NCI-H2227 (cell line): ENCODE results near the gene SV2C.
"Not testable (repeated sequence)": the region's sequence is repeated elsewhere in the genome, so short reads cannot be mapped to it uniquely, and the experiment has no call there.

Experiments used
- DNase-seq: peaks from one replicate; lab custom pipeline; 2025; ENCODE audit not compliant: unreplicated experiment; lab: John Stamatoyannopoulos, UW

Gene SV2C

DNA sequence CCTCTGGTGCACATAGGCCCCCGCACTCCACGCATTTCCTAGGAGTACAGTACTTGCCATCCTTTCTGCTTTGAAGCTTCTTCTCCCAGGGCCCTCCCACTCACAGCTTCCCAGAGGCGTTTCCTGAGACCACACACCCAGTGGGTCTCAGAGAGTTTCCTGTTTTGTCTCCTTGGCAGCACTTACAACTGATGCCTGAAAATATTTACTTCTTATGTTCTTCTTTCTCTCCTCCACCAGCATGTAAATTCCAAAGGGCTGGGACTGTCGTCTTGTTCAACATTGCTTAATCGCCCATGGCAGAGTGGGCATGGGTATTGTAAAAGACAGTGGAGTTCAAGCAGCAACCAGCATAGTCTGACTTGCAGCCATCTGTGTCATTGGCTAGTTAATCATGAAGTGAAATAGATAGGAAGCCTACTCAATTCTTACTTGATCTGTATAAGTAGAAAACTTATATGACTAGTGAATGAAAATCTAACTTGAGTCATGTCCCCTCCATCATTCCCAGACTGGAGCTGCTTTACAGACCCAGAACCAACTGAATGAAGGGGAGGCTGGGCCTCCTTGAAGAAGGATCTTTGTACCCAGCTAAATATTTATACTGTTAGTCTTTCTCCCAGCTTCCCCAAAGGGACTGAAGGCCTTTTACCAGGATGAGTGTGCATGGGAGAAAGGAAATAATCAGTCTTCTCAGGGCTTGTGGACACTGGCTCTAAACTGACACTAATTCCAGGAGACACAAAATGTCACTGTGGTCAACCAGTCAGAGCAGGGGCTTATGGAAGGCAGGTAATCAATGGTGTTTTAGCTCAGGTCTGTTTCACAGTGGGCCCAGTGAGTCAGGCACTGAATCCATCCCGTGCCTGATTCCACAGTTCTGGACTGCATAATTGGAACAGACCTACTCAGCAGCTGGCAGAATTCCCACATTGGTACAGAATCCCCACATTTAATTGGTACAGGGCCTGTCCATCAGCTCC lies 116.4 kb downstream of the SV2C start:
- DNase-seq = no peak

DNA sequence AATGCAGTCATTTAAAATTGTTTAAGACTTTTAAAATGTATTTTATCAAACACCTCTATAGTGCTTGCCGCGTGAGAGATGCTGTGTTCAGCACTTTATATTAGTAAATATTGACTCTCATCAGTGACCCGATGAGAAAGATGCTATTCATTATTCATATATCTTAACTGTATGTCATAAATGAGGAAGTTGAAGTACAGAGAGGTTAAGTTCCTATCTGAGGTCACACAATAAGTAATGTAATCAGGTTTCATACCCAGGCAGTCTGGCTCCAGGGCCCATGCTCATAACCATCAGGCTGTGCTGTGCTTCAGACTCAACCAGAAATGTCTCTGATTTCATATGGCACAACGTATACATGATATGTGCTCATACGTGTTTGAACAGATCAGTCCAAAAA lies 119.0 kb downstream of the SV2C start:
- no peak for DNase-seq

DNA sequence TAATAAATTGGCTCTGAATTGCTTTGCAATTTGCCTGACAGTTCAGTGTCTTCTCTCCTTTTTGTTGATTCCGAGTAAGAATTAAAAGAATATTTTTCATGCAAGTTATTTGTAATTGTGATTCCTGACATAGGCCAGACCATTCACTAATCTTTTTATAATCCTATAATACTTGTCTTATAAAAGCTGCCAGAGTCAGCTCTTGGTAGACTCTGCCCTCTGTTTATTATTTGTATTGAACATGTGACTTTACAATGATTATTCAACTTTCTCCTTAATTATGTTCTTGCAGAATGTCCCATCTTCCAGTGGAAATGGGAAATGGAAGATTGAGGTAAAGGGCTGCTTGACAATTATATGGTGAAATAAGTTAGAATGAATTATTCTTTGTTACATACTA lies 121.0 kb downstream of the SV2C start:
- DNase-seq = no peak

DNA sequence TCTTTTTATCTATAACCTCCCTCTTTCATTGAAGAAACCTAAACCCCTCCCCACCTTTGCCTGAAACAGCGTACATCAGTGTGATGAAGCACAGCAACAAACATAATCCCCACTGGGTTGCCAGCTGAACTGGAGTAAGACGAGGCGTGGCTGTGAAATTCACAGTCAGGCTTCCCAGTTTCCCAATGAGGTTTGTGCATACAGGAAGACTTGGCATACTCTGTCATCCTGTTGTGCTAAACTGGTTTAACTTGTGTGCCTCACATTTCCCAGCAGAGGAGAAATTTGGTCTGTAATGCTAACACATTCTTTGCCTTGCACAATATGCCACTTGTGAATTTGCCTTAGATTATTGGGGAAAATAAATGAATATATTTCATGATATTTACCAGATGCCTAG lies 121.5 kb downstream of the SV2C start:
- no peak for DNase-seq

DNA sequence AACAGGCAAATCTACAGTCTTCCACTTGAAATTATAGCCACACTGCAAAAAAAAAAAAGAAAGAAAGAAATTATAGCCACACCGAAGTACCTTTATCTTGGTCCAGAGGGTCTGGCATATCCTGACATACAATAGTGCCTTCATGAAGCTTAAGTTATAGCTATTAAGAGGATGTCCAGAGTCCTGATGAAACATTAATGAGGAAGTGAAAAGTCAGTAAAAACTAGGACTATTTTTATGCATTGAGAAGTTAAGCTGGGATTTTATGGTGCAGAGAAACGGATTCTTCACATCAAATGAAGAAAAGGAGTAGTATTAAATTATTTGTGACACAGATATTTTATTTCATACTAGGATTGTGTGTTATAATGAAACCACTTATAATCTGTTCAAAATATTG lies 123.9 kb downstream of the SV2C start:
- no peak for DNase-seq

DNA sequence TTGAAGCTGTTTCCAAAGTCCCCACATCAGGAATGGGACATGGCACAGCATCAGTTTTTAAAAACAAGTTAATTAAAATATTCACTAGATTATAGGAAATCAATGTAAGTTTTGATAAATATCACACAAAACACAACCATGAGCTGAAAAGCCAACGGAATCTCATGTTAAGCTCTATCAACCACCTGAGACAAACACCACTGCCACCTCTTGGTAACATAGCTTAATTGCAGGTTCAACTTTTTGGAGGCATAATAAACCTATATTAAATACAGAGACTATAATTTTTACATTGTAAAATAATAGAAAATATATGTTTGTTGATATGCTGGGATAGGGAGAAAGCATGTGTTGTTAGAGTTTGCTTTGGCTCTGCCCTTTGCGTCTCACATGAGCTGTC lies 126.1 kb downstream of the SV2C start:
- DNase-seq = no peak

DNA sequence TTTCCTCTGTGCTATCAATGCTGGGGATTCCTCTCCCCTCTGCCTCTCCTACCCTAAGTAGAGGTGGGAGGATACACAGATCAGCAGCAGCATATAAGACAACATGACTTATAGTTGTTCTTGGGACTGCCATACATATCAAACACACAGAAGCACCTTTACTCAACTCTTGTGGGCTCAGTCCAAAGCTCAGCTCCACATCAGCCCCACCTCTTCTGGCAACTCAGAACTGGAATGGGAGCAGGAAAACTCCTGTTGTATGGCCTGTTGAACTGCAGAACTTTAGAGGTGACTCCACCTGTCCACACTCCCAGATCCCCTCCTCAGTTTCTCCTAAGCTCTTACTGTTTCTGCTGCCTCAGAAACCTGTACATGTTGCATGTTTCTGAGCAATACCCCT lies 127.8 kb downstream of the SV2C start:
- no peak for DNase-seq

DNA sequence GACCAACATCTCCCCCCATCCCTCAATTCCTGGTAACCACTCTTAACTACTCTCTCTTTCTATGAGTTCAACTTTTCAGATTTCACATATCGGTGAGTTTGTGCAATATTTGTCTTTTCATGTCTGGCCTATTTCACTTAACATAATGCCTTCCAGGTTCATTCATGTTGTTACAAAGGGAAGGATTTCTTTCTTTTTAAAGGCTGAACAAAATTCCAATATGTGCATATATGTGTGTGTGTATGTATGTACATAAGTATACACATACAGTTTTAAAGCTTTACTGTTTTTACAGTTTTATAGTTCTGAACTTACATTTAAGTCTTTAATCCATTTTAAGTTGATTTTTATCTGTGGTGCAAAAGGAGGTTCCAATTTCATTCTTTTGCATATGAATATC lies 130.7 kb downstream of the SV2C start:
- no peak for DNase-seq

DNA sequence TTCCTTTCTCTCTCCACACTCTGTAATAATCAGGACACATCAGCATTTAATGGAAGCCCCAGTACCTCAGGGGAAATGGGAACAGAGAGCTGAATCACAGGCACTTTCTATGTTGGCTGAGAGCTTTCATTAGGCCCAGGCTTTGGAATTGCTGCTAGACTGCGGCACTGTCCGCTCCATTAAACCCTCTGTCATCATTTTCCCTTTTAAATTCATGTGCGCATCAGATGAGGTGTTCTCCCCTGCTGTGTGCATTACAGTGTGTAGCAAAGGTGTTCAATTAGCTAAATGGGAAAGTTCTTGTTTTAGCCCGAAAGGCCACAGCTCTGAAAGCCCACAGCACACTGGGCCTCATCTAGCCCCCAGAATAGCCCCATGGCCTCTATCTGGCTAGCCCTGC lies 133.6 kb downstream of the SV2C start:
- DNase-seq = no peak

DNA sequence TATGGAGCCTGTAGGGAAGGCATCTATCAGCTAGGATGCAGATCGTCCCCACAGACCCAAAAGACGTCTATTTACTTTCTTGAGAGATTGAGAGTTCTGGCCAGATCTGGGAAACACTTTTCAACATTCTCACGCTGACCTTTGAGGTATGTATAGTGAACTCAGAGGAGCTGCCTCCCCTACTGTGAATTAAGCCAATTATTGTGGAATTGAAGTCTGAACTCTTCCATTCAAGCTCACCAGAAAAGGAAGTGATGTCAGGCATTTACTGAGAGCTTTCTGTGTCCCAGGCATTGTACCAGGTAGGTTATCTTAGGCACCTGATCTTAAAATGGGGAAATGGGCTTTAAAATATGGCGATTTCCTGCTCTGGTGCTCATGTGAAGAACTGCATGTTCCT lies 136.5 kb downstream of the SV2C start:
- DNase-seq = no peak

DNA sequence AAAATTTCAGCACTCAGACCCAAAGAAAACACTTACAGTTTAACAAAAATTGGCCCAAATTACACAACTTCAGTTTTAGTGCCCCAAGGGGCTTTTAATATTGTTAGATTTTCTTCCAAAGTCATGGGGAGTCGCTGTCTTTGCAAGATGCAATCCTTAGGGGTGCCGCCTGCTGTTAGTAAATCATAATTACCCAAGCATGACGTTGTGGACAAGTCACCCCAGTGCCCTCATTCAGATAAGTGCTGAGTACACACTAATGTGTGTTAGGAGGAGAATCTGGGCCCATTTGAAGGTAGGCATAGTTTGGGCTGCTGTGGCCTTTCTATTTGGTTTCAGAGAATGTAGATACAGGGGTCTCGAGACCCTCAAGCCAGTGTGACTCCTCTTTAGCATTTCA lies 138.1 kb downstream of the SV2C start:
- no peak for DNase-seq

DNA sequence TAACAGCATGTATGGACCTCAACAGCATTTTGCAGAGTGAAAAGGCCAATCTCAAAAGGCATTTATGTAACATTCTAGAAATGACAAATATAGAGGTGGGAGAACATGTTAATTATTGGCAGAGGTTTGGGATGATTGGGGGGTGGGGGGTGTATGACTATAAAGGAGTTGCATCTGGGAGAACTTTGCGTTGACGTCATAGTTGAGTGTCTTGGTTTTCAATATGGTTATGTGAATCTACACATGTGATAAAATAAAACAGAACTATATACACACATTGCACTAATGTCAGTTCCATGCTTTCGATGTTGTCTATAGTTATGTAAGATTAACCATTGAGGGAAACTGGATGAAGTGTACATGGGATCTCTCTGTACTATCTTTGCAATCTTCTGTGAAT lies 139.1 kb downstream of the SV2C start:
- no peak for DNase-seq

DNA sequence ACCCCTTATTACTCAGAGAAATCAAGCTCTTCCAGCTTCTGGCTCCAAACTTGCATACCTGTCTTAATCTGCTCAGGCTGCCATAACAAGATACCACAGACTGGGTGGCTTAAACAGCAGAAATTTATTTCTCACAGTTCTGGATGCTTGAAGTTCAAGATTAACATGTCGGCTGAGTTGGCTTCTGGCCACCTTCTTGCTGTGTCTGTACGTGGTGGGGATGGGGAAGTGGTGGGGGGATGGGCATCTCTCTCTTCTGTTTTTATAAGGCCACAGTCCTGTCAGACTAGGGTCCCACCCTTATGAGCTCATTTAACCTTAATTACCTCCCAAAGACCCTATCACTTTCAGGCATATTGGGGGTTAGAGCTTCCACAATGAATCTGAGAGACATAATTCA lies 140.5 kb downstream of the SV2C start:
- DNase-seq = no peak

DNA sequence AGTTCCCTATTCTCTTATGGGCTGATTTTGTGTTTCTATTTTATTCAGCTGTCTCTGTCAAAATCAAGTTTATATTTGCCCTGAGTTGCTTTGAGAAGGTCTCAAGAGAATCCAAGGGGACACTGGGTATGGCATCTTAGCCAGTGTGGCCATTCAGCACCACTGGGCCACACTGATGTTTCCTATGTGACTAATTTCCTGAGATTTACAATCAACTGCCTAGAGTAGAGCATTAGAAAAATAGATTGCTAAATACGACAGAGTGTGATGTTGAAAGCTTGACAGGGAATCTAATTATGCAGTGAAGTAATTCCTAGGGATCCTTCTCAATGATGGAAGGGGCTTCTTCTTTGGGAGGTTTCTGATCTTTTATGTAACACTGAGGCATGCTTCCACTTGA lies 141.7 kb downstream of the SV2C start:
- DNase-seq = no peak

DNA sequence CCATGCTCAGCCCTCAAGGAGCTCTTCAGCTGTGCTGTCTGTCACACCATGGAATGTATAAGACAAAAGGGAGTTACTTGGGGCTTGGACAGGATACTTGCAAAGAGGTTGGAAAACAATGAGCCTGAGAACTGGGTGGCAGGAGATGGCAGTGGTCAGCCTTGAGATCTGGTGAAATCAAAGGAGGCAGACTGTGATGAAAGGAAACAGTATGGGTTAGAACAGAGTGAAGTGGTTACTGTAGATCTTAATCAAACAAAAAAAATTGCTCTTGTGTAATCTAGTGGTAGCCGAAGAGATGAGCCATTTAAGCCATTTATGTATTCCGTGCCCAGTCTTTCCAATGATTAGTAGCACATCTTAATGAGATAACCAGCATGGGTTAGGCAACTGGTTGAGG lies 142.2 kb downstream of the SV2C start:
- DNase-seq = no peak

DNA sequence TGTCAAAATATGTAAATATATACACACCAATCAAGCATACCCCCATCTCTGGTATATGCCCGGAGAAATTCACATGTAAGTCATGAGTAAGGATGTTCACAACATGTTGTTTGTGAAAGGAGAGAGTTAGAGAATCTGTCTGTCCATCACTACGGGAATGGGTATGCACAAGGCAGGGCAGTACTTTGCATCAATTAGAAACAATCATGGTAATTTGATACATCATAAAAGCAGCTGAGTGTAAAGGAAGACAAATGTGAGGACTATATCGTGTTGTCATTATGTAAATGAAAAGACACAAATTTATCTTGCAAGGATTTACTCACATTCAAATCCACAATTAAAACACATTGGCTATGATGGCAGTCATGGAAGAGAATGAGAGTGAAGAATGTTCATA lies 146.7 kb downstream of the SV2C start:
- DNase-seq = no peak

DNA sequence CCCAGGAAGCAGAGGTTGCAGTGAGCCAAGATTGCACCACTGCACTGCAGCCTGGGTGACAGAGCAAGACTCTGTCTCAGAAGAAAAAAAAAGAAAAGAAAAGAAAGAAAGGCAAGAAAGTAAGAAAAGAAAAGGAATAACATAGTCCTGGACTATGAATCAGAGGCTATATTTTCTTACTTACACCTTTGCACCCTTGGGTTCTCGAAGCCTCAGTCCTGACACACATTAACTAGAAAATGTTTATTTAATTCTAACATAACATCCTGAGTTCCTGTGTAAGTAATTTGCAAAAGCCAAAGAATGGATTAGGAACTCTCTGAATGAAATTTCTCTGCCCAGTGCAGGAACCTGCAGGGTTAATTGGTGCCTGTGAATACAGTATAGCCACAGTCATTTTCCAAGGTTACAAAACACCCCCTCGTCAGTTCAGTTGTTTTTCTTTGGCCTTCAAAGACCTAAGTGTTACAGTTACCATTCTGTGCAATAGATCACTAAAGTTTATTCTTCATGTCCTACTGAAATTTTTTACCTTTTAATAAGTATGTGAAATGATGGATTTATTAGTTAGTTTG lies 147.6 kb downstream of the SV2C start:
- no peak for DNase-seq

DNA sequence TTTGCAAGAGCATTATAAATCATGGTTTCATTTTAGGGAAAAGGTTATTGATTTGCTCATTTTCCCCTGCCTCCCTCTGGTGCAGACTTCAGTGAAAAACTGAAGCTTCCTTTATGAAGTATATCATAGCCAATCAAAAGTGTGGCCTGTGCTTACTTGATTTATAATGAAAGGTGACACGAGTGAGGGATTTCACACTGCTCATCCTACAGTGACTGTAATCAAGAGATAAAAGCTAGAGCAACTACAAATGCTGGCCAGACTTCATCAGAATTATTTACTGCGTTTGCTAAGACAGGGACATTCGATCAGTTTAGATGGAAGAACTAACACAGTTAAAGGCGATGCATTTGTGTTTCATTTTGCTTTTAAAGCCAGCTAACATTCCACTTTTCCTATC lies 151.5 kb downstream of the SV2C start:
- no peak for DNase-seq

DNA sequence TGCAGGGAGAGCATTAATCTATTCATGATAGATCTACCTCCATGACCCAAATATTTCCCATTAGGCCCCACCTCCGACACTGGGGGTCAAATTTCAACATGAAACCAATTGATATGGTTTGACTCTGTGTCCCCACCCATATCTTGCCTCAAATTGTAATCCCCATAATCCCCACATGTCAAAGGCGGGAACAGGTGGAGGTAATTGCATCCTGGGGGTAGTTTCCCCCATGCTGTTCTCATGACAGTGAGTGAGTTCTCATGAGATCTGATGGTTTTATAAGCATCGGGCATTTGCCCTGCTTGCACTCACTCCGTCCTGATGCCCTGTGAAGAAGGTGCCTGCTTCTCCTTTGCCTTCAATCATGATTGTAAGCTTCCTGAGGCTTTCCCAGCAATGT lies 153.5 kb downstream of the SV2C start:
- no peak for DNase-seq

DNA sequence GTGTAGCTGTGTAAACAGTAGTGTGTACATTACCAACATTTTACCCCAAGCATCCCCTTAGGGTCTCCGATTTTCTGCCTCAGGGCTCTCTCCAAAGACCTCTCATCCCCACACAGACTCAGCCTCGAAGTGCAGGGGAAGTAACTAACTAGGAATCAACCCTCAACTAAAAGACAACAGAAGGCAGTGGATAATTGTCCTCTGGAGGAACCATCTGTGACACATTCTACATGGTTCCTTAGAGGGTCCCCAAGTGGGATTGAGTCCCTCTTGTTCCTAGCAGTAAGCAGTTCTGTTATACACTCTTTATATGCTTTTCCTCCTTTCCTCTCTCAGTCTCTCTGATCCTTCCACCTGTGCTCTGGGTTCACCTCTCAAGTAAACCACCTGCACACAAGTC lies 157.2 kb downstream of the SV2C start:
- DNase-seq = no peak

DNA sequence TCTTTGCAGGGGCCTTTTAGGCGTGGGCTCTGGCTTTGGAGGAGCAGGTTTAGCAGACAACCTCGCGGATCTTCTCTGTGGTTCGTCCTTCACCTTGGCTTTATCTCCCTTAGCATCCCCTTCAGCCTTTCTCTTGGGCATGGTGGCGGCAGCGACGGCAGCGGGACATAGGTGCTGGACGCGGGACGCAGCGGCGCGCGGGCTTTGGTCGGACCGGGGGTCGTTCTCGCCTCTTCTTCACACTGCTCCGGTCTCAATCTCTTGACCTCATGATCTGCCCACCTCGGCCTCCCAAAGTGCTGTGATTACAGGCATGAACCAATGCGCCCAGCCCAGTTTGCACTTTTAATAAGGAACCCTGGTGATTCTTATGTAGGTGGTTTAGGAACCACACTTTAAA lies 159.0 kb downstream of the SV2C start:
- DNase-seq = not testable (repeated sequence)

DNA sequence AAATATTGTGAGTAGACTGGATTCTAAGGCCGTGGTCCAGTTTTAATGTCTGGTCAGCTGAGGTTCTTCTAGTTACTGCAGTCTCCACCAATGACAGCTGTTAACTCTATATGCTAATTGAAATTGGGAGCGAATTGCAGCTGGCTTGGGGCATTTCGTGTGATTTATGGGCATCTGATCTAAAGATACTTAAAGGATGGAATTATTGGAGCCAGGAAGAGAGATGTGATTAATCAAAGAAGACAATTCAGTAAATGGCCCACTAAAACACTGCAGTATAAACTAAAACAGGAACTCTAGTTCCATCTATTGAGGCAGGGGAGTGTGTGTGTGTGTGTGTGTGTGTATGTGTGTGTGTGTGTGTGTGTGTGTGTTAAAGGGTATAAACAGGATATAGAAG lies 162.4 kb downstream of the SV2C start:
- DNase-seq = no peak

DNA sequence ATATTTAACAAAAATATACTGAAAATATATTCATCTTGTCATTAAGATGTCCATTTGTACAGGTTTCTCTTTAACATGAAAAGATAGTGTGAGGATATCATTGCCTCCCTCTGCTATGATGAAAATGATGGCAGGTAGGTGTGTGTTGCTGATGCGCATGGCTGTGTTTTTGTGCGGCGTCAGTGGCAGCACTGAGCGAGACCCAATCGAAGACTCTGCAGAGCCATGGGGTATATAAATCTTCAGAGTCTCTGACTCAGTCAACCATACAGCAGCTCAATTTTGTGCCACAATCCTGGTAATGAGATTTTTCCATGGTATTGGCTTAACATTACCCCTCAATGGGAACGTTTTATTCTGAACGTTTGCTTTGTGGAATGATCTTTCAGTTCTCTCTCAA lies 166.4 kb downstream of the SV2C start:
- DNase-seq = no peak
